Spinal cord (tissue), 10 donors: Measurements from ENCODE around the gene KCNQ4. TPM values are rescaled to one million over a fixed set of nuclear protein-coding genes. Genes with fewer than 3 reads are reported as not detected.

ENCODE experiments used
- DNase-seq, 6 donors: peaks; one replicate each; pipeline versions ENCODE4 v3.0.0 to v3.0.0-alpha.2; 2013 to 2015; ENCODE audit warnings: low spot score in 6 of 6, low read depth in 4 of 6
- H3K27ac ChIP-seq: one replicate; pipeline ENCODE4 v1.5.1; 2013; ENCODE audit warnings: low read depth, low read length, control low read depth
- H3K27me3 ChIP-seq: one replicate; pipeline ENCODE4 v1.6.1; 2013; ENCODE audit warnings: low read length; ENCODE audit not compliant: control insufficient read depth, insufficient read depth
- H3K36me3 ChIP-seq: one replicate; pipeline ENCODE4 v1.6.1; 2013; ENCODE audit warnings: low read length; ENCODE audit not compliant: control insufficient read depth, insufficient read depth
- H3K4me1 ChIP-seq: one replicate; pipeline ENCODE4 v1.6.1; 2013; ENCODE audit warnings: low read length; ENCODE audit not compliant: control insufficient read depth, insufficient read depth
- H3K4me3 ChIP-seq: one replicate; pipeline ENCODE4 v1.5.1; 2013; ENCODE audit warnings: low read depth, low read length, control low read depth
- H3K9me3 ChIP-seq: one replicate; pipeline ENCODE4 v1.6.1; 2013; ENCODE audit warnings: low read length; ENCODE audit not compliant: control insufficient read depth, insufficient read depth
- WGBS: methylation state at CpG from one replicate; pipeline ENCODE4 v1.1.5; 2013; ENCODE audit warnings: missing lambda C conversion rate; ENCODE audit not compliant: insufficient coverage; 5-methylcytosine and 5-hydroxymethylcytosine counted together
- polyA plus RNA-seq, 2 donors: library from polyadenylated mRNA; unstranded; fragments of 120-200 nt; gene quantifications; one replicate each; pipeline ENCODE4 v1.2.1, GENCODE V29; 2013; ENCODE audit not compliant: insufficient read length in 2 of 2
- total RNA-seq, 2 donors: library from RNA; depleted of rRNA in 1 of 2; stranded (reverse); fragments of 120-200 nt in 1 of 2; fragments of >200 nt in 1 of 2; gene quantifications; one replicate each; pipeline versions ENCODE4 v1.2.3 to v1.2.4, GENCODE V29; 2013 to 2014
- donor health status: healthy.

KCNQ4 gene
- total and polyA plus RNA-seq, 4 donors = 1.3 to 7.5 (median 3.6) TPM

DNA sequence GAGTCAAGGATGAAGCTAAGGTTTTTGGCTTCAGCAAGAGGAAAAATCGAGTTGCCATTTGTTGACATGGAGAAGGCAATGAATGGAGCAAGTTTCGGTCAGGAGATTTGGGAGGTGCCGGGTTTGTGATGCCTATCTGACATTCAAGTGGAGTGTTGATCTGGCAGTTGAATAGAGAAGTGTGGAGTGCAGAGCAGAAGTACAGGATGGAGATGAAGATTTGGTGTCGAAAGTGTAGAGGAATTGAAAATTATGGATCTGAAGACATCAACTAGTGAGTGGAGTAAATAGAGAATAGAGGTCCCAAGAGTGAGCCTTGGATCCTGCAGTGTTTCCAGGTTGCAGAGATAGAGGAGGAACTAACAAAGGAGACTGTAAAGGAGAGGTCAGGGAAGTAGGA, 52.7 kb downstream of the KCNQ4 start:
- Histone ChIP-seq H3K27ac (no peak overlapping the region), H3K4me3 (no peak overlapping the region), H3K27me3 (no peaks in the 10 kb centered on the region), H3K36me3 (peaks cover 46% of the 10 kb centered on the region), H3K9me3 (no peaks in the 10 kb centered on the region), H3K4me1 (no peaks in the 10 kb centered on the region)
- no peak for DNase-seq
- 92% methylated on average over 4 of the region's 4 CpGs for WGBS

DNA sequence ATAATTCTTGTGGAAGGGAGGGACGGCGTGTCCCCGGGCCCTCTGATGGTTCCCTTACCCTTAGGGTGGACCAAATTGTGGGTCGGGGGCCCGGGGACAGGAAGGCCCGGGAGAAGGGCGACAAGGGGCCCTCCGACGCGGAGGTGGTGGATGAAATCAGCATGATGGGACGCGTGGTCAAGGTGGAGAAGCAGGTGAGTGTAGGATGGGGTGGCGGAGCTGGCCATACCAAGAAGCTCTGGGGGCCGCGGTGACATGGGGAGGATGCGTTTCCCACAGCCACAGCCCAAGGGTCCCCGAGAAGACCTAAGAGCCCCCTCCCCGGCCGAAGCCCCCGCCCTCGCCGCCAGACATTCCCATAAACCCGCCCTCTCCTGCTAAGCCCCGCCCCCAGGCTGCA, 54.0 kb downstream of the KCNQ4 start:
- Histone ChIP-seq H3K4me1 (no peaks in the 10 kb centered on the region), H3K9me3 (no peaks in the 10 kb centered on the region), H3K27ac (no peak overlapping the region), H3K4me3 (no peak overlapping the region), H3K27me3 (no peaks in the 10 kb centered on the region), H3K36me3 (peaks cover 44% of the 10 kb centered on the region)
- WGBS = 69% methylated on average over 23 of the region's 24 CpGs
- DNase-seq = no peak

DNA sequence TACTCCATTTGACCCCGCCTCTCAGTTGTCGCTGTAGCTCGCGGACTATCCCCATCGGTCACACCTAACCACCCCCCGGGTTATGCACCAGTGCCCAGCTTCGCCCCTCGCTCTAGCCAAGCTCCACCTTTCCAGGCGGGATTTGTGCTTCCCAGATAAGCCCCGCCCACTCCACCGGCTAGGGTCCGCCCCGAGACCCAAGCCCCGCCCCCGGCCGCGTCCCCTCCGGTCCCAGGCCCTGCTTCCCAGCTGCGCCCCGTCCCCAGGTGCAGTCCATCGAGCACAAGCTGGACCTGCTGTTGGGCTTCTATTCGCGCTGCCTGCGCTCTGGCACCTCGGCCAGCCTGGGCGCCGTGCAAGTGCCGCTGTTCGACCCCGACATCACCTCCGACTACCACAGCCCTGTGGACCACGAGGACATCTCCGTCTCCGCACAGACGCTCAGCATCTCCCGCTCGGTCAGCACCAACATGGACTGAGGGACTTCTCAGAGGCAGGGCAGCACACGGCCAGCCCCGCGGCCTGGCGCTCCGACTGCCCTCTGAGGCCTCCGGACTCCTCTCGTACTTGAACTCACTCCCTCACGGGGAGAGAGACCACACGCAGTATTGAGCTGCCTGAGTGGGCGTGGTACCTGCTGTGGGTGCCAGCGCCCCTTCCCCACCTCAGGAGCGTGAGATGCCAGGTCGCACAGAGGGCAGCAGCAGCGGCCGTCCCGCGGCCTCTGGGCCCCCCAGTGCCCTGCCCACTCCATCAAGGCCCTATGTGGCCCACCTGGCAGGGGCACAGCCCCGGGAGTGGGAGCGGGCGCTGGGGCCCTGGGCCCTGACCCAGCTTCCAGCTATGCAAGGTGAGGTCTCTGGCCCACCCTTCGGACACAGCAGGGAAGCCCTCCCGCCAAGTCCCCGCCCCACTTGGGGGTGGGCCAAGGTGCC, 54.7 kb downstream of the KCNQ4 start:
- H3K4me3 ChIP-seq = no peak overlapping the region
- DNase-seq = no peak
- H3K9me3 ChIP-seq = no peaks in the 10 kb centered on the region
- peaks cover 44% of the 10 kb centered on the region for H3K36me3 ChIP-seq
- H3K27me3 ChIP-seq = no peaks in the 10 kb centered on the region
- WGBS = 61% methylated on average over 58 of the region's 60 CpGs
- no peaks in the 10 kb centered on the region for H3K4me1 ChIP-seq
- no peak overlapping the region for H3K27ac ChIP-seq

GRCh38 chr1:40838980-40839942, 55.7 kb downstream of the KCNQ4 start:
- no peak overlapping the region for H3K27ac ChIP-seq
- DNase-seq = no peak
- H3K9me3 ChIP-seq = no peaks in the 10 kb centered on the region
- WGBS = 89% methylated on average over 11 of the region's 15 CpGs
- peaks cover 40% of the 10 kb centered on the region for H3K36me3 ChIP-seq
- no peaks in the 10 kb centered on the region for H3K4me1 ChIP-seq
- H3K4me3 ChIP-seq = no peak overlapping the region
- H3K27me3 ChIP-seq = no peaks in the 10 kb centered on the region

DNA sequence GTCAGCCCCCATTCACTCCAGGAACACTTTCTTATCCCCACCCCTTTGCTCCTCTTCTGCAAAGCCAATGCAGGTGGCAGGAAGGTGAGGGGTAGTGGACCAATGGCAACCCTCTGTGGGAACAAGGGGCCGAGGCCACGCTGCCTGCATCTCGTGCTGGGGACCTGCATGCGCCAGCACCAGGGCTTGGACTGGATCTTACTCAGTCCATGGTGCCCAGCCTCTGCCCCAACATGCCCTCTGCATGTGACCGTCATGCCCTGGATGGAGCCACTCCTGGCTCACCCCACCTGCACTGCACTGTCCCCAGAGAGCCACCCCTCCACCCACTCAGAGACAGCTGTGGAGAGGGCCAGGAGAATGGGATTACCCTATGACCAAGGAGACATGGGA, 56.4 kb downstream of the KCNQ4 start:
- no peaks in the 10 kb centered on the region for H3K9me3 ChIP-seq
- 93% methylated on average over 4 of the region's 5 CpGs for WGBS
- no peaks in the 10 kb centered on the region for H3K27me3 ChIP-seq
- DNase-seq = no peak
- no peak overlapping the region for H3K27ac ChIP-seq
- no peaks in the 10 kb centered on the region for H3K4me1 ChIP-seq
- no peak overlapping the region for H3K4me3 ChIP-seq
- H3K36me3 ChIP-seq = peaks cover 34% of the 10 kb centered on the region

GRCh38 chr1:40840526-40841323, 57.1 kb downstream of the KCNQ4 start:
- no peak for DNase-seq
- no peaks in the 10 kb centered on the region for H3K9me3 ChIP-seq
- no peaks in the 10 kb centered on the region for H3K4me1 ChIP-seq
- no peaks in the 10 kb centered on the region for H3K27me3 ChIP-seq
- no peak overlapping the region for H3K4me3 ChIP-seq
- peaks cover 30% of the 10 kb centered on the region for H3K36me3 ChIP-seq
- H3K27ac ChIP-seq = no peak overlapping the region
- 63% methylated on average over 4 of the region's 6 CpGs for WGBS

- H3K4me1 ChIP-seq = no peaks in the 10 kb centered on the region
- H3K9me3 ChIP-seq = no peaks in the 10 kb centered on the region
- no peak overlapping the region for H3K27ac ChIP-seq
- no peak overlapping the region for H3K4me3 ChIP-seq
- H3K27me3 ChIP-seq = no peaks in the 10 kb centered on the region
- no CpG with 5 or more reads among the region's 7 CpGs for WGBS
- H3K36me3 ChIP-seq = peaks cover 29% of the 10 kb centered on the region
- no peak for DNase-seq
These were observed 58.0 kb downstream of the KCNQ4 start for GRCh38 chr1:40841602-40842001.

DNA sequence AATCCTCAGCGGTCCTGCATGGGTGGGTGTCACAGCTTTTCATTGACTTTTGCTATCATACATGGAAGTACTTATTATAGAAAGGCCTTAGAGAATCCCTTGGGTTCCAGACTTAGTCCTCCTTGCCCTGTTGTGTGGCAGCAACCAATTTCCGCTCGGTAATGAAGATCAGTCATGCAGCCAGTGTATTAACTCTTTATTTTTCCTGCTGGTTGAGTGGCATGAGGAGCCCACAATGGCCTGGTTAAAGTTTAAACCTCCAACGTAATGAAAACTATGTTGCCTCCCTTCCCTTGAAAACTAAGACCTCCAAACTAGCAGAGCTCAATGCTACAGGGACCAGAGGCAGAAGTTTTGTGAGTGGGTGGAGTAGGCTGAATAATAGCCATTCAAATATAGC, 58.6 kb downstream of the KCNQ4 start:
- Histone ChIP-seq H3K4me3 (no peak overlapping the region), H3K4me1 (no peaks in the 10 kb centered on the region), H3K36me3 (peaks cover 29% of the 10 kb centered on the region), H3K9me3 (no peaks in the 10 kb centered on the region), H3K27ac (no peak overlapping the region), H3K27me3 (no peaks in the 10 kb centered on the region)
- no CpG with 5 or more reads among the region's 4 CpGs for WGBS
- no peak for DNase-seq

DNA sequence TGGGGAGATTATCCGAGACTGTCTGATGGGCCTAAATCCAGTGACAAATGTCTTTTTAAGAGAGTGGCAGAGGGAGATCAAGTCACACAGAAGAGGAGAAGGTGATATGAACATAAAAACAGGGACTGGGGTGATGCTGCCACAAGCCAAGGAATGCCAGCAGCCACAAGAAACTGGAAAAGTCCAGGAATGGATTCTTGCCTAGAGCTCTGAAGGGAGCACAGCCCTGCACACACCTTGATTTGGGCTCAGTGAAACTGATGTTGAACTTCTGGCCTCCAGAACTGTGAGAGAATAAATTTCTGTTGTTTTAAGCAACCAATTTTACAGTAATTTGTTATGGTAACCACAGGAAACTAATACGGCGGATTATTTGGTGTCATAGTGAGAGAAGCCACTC, 59.1 kb downstream of the KCNQ4 start:
- WGBS = 97% methylated on average over 3 of the region's 3 CpGs

More for the DNA sequence above, 59.1 kb downstream of the KCNQ4 start:
- Histone ChIP-seq H3K27me3 (no peaks in the 10 kb centered on the region), H3K4me3 (no peak overlapping the region), H3K9me3 (no peaks in the 10 kb centered on the region), H3K36me3 (peaks cover 25% of the 10 kb centered on the region), H3K27ac (no peak overlapping the region), H3K4me1 (peaks cover 4% of the 10 kb centered on the region)
- no peak for DNase-seq
